ENCODE data around the gene STAP2.
"Not testable (repeated sequence)": the region's sequence is repeated elsewhere in the genome, so short reads cannot be mapped to it uniquely, and the experiment has no call there.

GRCh38 chr19:4328991-4329681 is 9.5 kb downstream of the STAP2 start:
- not testable (repeated sequence) for TF ChIP-seq CTCF (IDR thresholded peaks at IDR 0.05; ENCODE audit: insufficient read depth, low read length, poor library complexity, severe bottlenecking); EZH2phosphoT487 (conservative IDR thresholded peaks at IDR 0.05; ENCODE audit: low read length)
